GM21367 (cell line): ENCODE measurements around the gene SIGLEC7.
"Not testable (repeated sequence)": the region's sequence is repeated elsewhere in the genome, so short reads cannot be mapped to it uniquely, and the experiment has no call there.

Source experiments
- ATAC-seq: cut with Tn5 transposase; IDR thresholded peaks from one replicate; pipeline ENCODE4 v1.9.1; 2021; ENCODE audit not compliant: unreplicated experiment

The SIGLEC7 gene

GRCh38 chr19:51166846-51167490 lies 24.9 kb downstream of the SIGLEC7 start:
- ATAC-seq = no peak

DNA sequence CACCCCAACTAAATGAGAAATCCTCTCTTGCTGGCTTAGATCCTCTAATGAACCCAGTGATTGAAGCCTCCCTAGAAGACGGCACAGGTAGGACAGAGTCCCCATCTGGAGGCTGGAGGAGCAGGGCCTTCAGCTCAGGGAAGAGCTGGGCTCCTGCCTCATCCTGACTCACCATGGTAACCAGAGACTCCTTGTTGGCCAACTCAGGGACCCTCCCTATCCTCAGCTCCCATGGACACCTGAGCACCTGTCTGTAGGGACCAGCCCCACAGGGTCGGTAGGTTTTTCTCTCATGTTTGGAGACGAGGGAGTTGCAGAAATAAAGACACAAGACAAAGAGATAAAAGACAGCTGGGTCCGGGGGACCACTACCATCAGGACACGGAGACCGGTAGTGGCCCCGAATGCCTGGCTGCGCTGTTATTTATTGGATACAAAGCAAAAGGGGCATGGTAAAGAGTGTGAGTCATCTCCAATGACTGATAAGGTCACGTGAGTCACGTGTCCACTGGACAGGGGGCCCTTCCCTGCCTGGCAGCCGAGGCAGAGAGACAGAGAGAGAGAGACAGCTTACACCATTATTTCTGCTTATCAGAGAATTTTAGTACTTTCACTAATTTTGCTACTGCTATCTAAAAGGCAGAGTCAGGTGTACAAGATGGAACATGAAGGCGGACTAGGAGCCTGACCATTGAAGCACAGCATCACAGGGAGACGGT lies 26.6 kb downstream of the SIGLEC7 start:
- ATAC-seq = no peak

DNA sequence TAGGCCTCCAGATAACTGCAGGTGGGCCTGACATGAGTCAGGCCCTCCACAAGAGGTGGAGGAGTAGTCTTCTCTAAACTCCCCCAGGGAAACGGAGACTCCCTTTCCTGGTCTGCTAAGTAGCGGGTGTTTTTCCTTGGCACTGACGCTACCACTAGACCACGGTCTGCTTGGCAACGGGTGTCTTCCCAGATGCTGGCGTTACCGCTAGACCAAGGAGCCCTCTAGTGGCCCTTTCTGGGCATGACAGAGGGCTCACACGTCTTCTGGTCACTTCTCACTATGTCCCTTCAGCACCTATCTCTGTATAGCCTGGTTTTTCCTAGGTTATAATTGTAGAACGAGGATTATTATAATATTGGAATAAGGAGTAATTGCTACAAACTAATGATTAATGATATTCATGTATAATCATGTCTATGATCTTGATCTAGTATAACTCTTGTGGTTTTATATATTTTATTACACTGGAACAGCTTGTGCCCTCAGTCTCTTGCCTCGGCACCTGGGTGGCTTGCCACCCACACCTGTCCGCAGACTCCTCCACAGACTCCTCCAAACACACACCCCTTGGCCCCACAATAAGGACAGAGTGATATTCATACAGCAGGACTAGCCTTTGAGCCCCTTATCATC lies 27.3 kb downstream of the SIGLEC7 start:
- ATAC-seq = not testable (repeated sequence)

- ATAC-seq = no peak
These were observed 30.1 kb downstream of the SIGLEC7 start for GRCh38 chr19:51172223-51172622.

- no peak for ATAC-seq
These were observed 31.6 kb downstream of the SIGLEC7 start for GRCh38 chr19:51173681-51174080.

DNA sequence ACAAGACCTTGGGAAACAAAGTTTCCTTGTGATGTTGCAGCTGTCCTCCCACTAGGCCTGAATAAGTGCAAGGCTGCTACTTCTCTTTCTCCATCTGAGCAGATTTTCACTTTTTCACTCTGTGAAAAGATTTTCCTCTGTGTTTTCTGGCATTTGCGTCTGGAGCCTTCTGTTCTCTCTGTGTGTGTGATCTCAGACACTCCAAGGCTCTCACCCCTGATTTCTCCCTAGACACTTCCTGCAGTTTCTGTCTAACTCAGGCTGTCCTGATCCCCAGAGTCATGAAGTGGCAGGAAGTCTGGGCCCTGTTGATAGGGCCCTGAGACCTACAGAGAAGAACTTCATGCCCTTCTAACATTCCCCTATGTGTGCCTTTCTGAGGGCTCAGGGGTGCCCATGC lies 37.2 kb downstream of the SIGLEC7 start:
- ATAC-seq = no peak

DNA sequence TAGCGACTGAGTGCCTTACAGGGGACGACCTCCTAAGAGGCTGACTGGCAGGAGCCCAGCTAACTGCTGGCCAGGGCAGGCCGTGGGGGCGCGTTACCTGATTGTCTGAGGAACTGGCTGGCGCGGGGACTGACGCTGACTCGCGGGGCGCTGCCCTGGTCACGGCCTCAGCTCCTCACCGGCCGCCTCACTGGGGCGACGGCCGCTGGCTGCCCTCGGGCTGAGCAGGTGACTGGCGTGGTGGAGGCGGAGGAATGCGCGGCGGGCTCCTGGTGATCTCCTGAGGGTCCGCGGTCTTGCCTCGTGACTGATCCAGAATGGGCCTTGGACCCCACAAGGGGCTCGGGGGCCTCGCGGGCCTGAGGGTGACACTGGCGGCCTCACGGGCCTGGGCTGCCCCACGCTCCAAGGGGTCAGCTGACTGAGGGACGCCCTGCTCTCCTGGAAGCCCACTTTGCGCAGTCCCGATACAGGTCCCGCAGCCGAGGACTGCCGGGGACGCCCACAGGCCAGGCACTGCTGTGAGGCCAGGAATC lies 39.3 kb downstream of the SIGLEC7 start:
- no peak for ATAC-seq

DNA sequence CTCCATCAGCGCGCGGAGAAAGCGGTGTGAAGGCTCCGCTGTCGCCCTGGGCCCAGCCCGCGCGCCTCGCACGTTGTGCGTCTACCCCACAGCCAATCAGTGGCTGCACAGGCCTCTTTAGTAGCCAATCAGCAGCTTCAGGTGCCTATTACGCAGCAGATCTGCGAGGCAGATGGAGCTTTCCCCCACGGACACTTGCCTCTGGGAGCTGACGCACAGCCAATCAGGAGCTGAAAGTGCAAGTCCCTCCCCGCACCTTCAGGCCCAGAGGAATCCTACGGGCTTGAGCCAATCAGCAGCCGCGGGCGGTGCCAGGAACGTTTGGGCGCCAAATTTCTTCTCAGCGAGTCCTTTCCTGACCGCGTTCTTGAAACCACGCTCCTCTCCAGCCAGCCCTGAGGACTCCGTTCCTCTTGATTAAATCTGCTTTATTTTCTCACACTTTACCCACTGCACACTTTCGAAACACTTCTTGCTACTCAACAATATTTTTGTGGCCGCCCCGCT lies 39.9 kb downstream of the SIGLEC7 start:
- ATAC-seq = no peak

DNA sequence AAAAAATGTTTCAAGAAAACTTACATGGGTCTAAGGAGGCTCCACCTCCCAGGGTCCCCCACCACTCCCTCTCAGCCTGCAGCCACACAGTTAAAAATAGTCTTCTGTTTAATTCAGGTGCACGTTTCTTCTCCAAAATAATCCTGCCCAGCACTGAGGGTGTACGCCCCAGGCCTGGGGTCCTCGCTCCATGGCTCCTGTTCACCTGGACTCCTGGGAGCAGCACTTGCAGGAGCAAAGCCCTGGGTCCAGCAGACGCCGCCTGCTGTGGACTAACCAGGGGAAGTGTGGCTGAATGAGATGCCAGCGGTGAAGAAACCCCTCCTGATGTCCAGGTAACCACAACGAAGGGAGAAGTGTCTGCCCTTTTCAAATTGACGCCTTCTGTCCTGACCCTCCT lies 41.5 kb downstream of the SIGLEC7 start:
- ATAC-seq = no peak

- ATAC-seq = no peak
These were observed 43.2 kb downstream of the SIGLEC7 start for GRCh38 chr19:51185069-51185867.

DNA sequence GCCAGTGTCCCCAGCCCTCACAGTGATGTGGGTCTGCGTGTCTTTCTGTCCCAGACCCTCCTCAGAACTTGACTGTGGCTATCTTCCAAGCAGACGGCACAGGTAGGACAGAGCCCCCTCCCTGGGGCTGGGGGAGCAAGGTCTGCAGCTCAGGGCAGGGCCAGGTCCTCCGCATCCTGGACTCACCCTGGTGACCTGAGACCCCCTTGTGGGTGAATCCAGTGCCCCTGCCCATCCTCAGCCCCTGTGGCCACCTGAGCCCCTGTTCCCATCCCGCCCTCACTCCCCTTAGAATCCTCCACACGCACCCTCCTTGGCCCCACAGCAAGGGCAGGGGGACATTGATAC lies 43.7 kb downstream of the SIGLEC7 start:
- ATAC-seq = no peak

- no peak for ATAC-seq
These were observed 44.2 kb downstream of the SIGLEC7 start for GRCh38 chr19:51186323-51186722.

DNA sequence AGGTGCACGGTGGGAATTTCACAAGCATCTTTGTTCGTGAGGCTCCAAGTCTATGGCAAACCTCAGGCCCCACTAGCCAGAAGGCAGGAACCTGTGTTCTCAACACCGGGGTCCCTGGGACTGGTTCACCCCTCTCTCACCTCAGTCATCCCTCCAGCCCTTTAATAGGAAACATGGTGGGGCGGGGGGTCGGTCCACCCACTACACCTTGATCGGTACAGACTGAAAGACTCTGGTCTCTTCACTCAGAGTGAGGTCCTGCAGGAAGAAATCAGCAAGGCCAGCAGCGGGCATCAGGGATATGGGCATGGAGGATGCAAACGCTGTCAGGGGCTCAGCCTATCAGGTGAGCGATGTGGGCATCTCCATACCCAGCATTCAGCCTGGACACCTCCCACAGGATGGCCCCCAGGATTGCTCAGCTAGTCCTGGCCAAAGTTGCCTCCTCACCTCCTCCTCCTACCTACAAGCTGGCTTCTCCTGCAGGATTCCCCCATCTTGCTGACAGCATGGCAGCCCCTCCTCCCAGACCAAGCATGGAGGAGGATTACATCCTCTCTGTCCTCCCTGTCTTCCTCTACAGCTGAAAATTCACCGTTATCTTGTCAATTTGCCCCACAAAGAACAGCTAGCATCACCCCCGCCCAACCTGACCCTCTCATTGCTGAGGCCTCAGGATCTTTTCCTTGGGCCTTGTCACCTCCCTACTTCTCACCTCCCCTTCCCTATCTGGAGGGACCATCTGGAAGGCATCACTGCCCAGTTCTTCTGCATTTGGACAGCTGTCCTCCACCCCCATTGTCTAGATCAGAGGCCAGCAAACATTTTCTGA lies 45.5 kb downstream of the SIGLEC7 start:
- ATAC-seq = no peak

DNA sequence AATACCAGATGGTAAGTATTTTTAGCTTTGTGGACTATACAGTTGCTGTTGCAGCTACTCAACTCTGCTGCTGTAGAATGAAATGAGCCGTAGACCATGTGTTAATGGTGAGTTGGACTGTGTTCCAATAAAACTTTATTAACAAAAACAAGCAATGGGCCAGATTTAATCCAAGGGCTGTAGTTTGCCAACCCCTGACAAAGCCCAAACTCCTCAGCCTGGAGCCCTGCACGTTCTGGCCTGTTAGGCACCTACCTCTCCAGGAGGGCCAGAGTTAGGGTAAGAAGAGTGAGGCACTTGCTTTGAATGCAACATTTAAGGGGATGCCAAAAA lies 46.1 kb downstream of the SIGLEC7 start:
- ATAC-seq = no peak

DNA sequence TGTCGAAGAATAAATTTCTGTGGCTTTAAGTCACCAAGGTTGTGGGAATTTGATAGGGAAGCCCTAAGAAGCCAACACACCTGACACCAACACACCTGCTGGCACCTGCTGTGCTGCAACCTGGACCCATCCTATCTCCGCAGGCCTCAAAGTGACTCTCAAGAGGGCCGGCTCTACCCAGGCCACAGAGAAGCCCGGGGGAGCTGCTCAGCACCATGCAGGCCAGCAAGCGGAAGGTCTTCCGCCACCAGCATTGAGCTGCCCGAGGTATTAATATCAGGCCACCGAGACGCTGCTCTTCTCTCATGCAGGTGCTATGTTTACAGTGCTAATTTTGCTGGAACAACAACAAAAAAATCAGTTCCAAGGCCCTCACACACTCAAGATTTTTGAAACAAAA lies 50.6 kb downstream of the SIGLEC7 start:
- ATAC-seq = no peak

DNA sequence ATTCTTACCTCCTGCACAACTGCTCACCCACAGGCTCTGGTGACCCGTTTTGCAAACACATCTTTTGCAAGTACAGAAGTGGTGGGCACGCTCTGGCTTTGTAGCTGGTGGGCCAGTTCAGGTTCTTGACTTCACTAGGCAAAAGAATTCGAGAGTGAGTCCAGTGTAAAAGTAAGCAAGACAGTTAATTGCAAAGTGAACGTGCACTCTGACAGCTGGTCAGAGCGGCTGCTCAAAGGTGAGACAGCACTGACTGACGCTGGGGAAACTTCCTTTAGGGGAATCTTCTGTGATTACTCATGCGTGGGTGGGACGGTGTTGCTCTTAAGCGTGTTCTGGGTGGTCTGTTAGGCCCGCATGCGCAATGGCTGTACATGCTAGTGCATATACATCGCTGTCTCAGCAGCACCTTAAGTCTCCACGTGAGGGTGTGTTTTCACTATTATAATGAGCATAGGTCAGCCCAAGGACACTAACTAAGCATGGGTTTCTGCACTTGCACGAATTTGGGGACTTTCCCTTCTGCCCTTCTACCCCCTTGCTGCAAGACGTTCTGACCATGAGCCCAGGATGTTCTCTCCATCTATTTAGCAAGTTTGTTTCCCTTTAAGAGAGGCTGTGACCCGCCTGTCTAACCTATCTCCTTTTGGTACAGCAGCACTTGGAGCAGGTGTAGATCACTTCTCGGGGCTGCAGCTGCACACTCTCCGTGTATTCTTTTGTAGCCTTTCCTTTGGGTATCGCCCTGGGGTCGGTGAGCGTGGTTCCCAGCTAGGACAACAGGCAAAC lies 52.6 kb downstream of the SIGLEC7 start:
- no peak for ATAC-seq

- no peak for ATAC-seq
These were observed 53.1 kb downstream of the SIGLEC7 start for GRCh38 chr19:51195316-51195586.

DNA sequence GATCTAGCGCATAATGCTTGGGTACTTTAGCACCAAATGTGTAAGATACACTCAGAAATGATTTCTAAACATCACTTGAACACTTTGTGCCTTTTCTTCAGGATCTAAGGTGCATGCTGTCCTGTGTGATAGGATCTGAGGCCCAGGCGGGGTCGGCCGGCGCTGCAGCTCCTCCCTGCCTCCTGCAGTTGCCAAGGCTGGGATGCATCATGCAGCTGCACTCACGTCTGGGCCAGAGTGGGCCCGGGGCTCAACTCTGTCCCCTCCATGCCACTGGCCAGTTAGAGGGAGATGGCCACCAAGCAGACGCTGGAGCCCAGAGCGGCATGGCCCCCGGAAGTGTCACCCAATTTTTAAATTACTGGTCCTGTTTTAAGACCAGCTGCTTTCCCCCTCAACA lies 53.5 kb downstream of the SIGLEC7 start:
- no peak for ATAC-seq

- no peak for ATAC-seq
These were observed 54.1 kb downstream of the SIGLEC7 start for GRCh38 chr19:51196181-51196580.

- ATAC-seq = no peak
These were observed 56.5 kb downstream of the SIGLEC7 start for GRCh38 chr19:51198641-51199040.
